NCI-H128 (cell line): ENCODE results near the gene RILP.

ENCODE experiments used
- DNase-seq: peaks from one replicate; lab custom pipeline; 2025; ENCODE audit not compliant: unreplicated experiment; lab: John Stamatoyannopoulos, UW

The RILP gene

GRCh38 chr17:1604831-1605528 lies 44.7 kb downstream of the RILP start:
- no peak for DNase-seq

GRCh38 chr17:1601571-1601970 lies 48.1 kb downstream of the RILP start:
- no peak for DNase-seq

- no peak for DNase-seq
Observed at GRCh38 chr17:1598399-1599095, 51.1 kb downstream of the RILP start.

- DNase-seq = no peak
Observed at GRCh38 chr17:1597861-1598342, 51.8 kb downstream of the RILP start.
